K562 (cell line): ENCODE results near the gene MLLT6. TPM values are rescaled to one million over a fixed set of nuclear protein-coding genes. Genes with fewer than 3 reads are reported as not detected.
A peak's percentile ranks its signal among the peaks of the same experiment; 100 is the strongest.

Experiments
- ATF4 ChIP-seq: fragments of 450-650 bp; formaldehyde crosslinking; IDR thresholded peaks from 2 replicates; pipeline ENCODE4 v1.4.0; 2022; ENCODE audit warnings: mild to moderate bottlenecking, moderate library complexity
- BRF1 ChIP-seq: IDR thresholded peaks from 3 replicates; pipeline ENCODE4 v1.6.1; 2011; ENCODE audit warnings: borderline replicate concordance, mild to moderate bottlenecking; ENCODE audit not compliant: insufficient read length; ENCODE audit errors: extremely low read depth
- GATAD2B ChIP-seq: fragments of 450-650 bp; IDR thresholded peaks from 2 replicates; pipeline ENCODE4 v1.6.1; 2017; ENCODE audit warnings: mild to moderate bottlenecking, borderline replicate concordance
- HDAC1 ChIP-seq, 2 experiments: fragments of 450-650 bp; IDR thresholded peaks; 2 replicates each; pipeline ENCODE4 v1.6.1; 2016 to 2017; ENCODE audit warnings: inconsistent platforms in 1 of 2, mild to moderate bottlenecking in 1 of 2, moderate library complexity in 1 of 2
- KDM2B ChIP-seq: fragments of 250-450 bp; sonication (Bioruptor Pico); IDR thresholded peaks from 2 replicates; pipeline ENCODE4 v1.8.0; 2021; ENCODE audit warnings: mild to moderate bottlenecking, moderate library complexity
- MLX ChIP-seq, 2 experiments: fragments of 450-650 bp in 1 of 2; sonication (generic) in 1 of 2; formaldehyde crosslinking; conservative IDR thresholded peaks; 2 replicates each; pipeline versions ENCODE4 v1.4.0 to v1.8.1; 2020 to 2022; ENCODE audit warnings: mild to moderate bottlenecking in 1 of 2, missing genetic modification reagents in 1 of 2
- NUFIP1 ChIP-seq: fragments of 450-650 bp; IDR thresholded peaks from 2 replicates; pipeline ENCODE4 v1.6.1; 2018; ENCODE audit not compliant: partially characterized antibody
- POLR3G ChIP-seq: IDR thresholded peaks from 2 replicates; pipeline ENCODE4 v1.6.1; 2011; ENCODE audit not compliant: insufficient read length, insufficient replicate concordance; ENCODE audit errors: extremely low read depth
- POU5F1 ChIP-seq: fragments of 150-350 bp; IDR thresholded peaks from 2 replicates; pipeline ENCODE4 v1.6.1; 2014; ENCODE audit warnings: borderline replicate concordance, low read length, low read depth, mild to moderate bottlenecking; ENCODE audit not compliant: partially characterized antibody
- RFX7 ChIP-seq: fragments of 250-450 bp; sonication (Bioruptor Pico); IDR thresholded peaks from 2 replicates; pipeline ENCODE4 v1.5.1; 2021; ENCODE audit warnings: mild to moderate bottlenecking
- SETDB1 ChIP-seq: IDR thresholded peaks from one replicate; pipeline ENCODE4 v1.6.1; 2012; ENCODE audit warnings: low read length, control low read depth, inconsistent platforms
- SMARCB1 ChIP-seq: IDR thresholded peaks from 2 replicates; pipeline ENCODE4 v1.6.1; 2011; ENCODE audit warnings: improper control_type of control experiment, low read depth; ENCODE audit not compliant: insufficient read length
- ZNF121 ChIP-seq: sonication (generic); formaldehyde crosslinking; conservative IDR thresholded peaks from 2 replicates; pipeline ENCODE4 v1.8.0; 2022; ENCODE audit warnings: missing genetic modification reagents
- ZNF280B ChIP-seq: fragments of 250-450 bp; sonication (Bioruptor Pico); IDR thresholded peaks from 2 replicates; pipeline ENCODE4 v1.5.1; 2021; ENCODE audit warnings: mild to moderate bottlenecking
- ZNF395 ChIP-seq: fragments of 200-800 bp; sonication (Bioruptor generic); IDR thresholded peaks from 2 replicates; pipeline ENCODE4 v1.6.1; 2017; ENCODE audit warnings: missing genetic modification characterization, missing compliant biosample characterization
- ZNF699 ChIP-seq: fragments of 250-450 bp; sonication (Bioruptor Pico); IDR thresholded peaks from 2 replicates; pipeline ENCODE4 v1.8.0; 2021; ENCODE audit warnings: mild to moderate bottlenecking, moderate library complexity; ENCODE audit not compliant: insufficient replicate concordance
- ZNF830 ChIP-seq: fragments of 250-450 bp; sonication (Bioruptor Pico); IDR thresholded peaks from 2 replicates; pipeline ENCODE4 v1.5.0; 2021; ENCODE audit warnings: mild to moderate bottlenecking
- polyA plus RNA-seq, 8 experiments: library from polyadenylated mRNA; depleted of rRNA in 4 of 8; stranded (reverse) in 5 of 8; unstranded in 3 of 8; fragments of >200 nt; fragmentation: Nextera tagmentation in 2 of 8; fragmentation: Illumina TruSeq in 1 of 8; extraction: Ambion mirVana in 2 of 8; extraction: Trizol in 1 of 8; gene quantifications; 2 replicates each; pipeline versions ENCODE4 v1.2.1 to v1.2.3, GENCODE V29; 2011 to 2014; ENCODE audit warnings: inconsistent platforms in 1 of 8, missing spikeins in 1 of 8
- total RNA-seq, 7 experiments: library from RNA; depleted of rRNA in 6 of 7; stranded (reverse); fragments of >200 nt in 6 of 7; fragmentation: Illumina TruSeq in 2 of 7; extraction: Trizol in 2 of 7; gene quantifications; 2 replicates each; pipeline versions ENCODE4 v1.2.1 to v1.2.3, GENCODE V29; 2011 to 2021; ENCODE audit warnings: low replicate concordance in 1 of 7
- TF ChIP-seq, protein P1 (sequence below): fragments of 450-650 bp; conservative IDR thresholded peaks from 2 replicates; pipeline ENCODE4 v1.6.1; 2016; ENCODE audit warnings: missing genetic modification characterization, low read depth, mild to moderate bottlenecking, missing compliant biosample characterization, moderate library complexity
- TF ChIP-seq, protein P2 (sequence below): fragments of 250-450 bp; sonication (Bioruptor Pico); IDR thresholded peaks from 2 replicates; pipeline ENCODE4 v1.5.0; 2020; ENCODE audit warnings: mild to moderate bottlenecking, borderline replicate concordance

Gene MLLT6
- total and polyA plus RNA-seq, 9 of the 15 experiments (the other 6 are each of a cell fraction or from before 2014, with no cell fraction given): 3.1 to 71.7 (median 30.0) TPM

- TF ChIP-seq RFX7 (no peak), BRF1 (no peak), NUFIP1 (no peak), SMARCB1 (no peak), ZNF699 (CRISPR knock-in tag) (no peak), ZNF830 (CRISPR knock-in tag) (no peak), ZNF121 (CRISPR knock-in tag) (no peak), KDM2B (CRISPR knock-in tag) (no peak), HDAC1 (IDR thresholded peaks at IDR 0.05) (peak; percentile 37 to 40; a peak in 2 of 4 replicates), ZNF395 (CRISPR knock-in tag) (peak; percentile 39; the same call in 1 of the 2 replicates), GATAD2B (no peak), SETDB1 (no peak), POLR3G (no peak), ZNF280B (CRISPR knock-in tag) (no peak), MLX (CRISPR knock-in tag; conservative IDR thresholded peaks at IDR 0.05) (no peak), POU5F1 (no peak), ATF4 (CRISPR knock-in tag) (no peak)
- TF ChIP-seq, protein P1, sequence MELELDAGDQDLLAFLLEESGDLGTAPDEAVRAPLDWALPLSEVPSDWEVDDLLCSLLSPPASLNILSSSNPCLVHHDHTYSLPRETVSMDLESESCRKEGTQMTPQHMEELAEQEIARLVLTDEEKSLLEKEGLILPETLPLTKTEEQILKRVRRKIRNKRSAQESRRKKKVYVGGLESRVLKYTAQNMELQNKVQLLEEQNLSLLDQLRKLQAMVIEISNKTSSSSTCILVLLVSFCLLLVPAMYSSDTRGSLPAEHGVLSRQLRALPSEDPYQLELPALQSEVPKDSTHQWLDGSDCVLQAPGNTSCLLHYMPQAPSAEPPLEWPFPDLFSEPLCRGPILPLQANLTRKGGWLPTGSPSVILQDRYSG (tag): no peak
- TF ChIP-seq, protein P2, sequence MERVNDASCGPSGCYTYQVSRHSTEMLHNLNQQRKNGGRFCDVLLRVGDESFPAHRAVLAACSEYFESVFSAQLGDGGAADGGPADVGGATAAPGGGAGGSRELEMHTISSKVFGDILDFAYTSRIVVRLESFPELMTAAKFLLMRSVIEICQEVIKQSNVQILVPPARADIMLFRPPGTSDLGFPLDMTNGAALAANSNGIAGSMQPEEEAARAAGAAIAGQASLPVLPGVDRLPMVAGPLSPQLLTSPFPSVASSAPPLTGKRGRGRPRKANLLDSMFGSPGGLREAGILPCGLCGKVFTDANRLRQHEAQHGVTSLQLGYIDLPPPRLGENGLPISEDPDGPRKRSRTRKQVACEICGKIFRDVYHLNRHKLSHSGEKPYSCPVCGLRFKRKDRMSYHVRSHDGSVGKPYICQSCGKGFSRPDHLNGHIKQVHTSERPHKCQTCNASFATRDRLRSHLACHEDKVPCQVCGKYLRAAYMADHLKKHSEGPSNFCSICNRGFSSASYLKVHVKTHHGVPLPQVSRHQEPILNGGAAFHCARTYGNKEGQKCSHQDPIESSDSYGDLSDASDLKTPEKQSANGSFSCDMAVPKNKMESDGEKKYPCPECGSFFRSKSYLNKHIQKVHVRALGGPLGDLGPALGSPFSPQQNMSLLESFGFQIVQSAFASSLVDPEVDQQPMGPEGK: no peak
These were observed 1.1 kb upstream of the MLLT6 start (continued) for GRCh38 chr17:38703742-38704605.
